K562 (cell line): ENCODE results near the gene BNIPL. TPM values are rescaled to one million over a fixed set of nuclear protein-coding genes. Genes with fewer than 3 reads are reported as not detected.

Experiments
- ADNP ChIP-seq: fragments of 200-800 bp; sonication (Bioruptor generic); IDR thresholded peaks from 2 replicates; pipeline ENCODE4 v1.6.1; 2016; ENCODE audit warnings: missing genetic modification characterization, missing compliant biosample characterization
- ATF3 ChIP-seq, 2 experiments: fragments of 450-650 bp in 1 of 2; sonication (generic) in 1 of 2; formaldehyde crosslinking in 1 of 2; IDR thresholded peaks in 1 of 2; conservative IDR thresholded peaks in 1 of 2; 2 replicates each; pipeline versions ENCODE4 v1.6.1 to v1.8.1; 2016 to 2023; ENCODE audit warnings: mild to moderate bottlenecking in 2 of 2, moderate library complexity in 2 of 2, inconsistent platforms in 1 of 2, missing genetic modification reagents in 1 of 2
- BRD9 ChIP-seq: fragments of 450-650 bp; IDR thresholded peaks from 2 replicates; pipeline ENCODE4 v1.6.1; 2018; ENCODE audit warnings: low read depth; ENCODE audit not compliant: partially characterized antibody
- C11orf30 ChIP-seq: fragments of 450-650 bp; IDR thresholded peaks from 2 replicates; pipeline ENCODE4 v1.6.1; 2016; ENCODE audit warnings: low read depth, mild to moderate bottlenecking
- CEBPB ChIP-seq: fragments of 450-650 bp; IDR thresholded peaks from 2 replicates; pipeline ENCODE4 v1.6.1; 2016; ENCODE audit warnings: missing genetic modification characterization, missing compliant biosample characterization
- CREM ChIP-seq: IDR thresholded peaks from 2 replicates; pipeline ENCODE4 v1.6.1; 2014; ENCODE audit warnings: antibody characterized with exemption, low read depth
- DPF2 ChIP-seq: fragments of 450-650 bp; IDR thresholded peaks from 2 replicates; pipeline ENCODE4 v1.6.1; 2016
- ETV1 ChIP-seq: fragments of 450-650 bp; conservative IDR thresholded peaks from 2 replicates; pipeline ENCODE4 v1.6.1; 2016; ENCODE audit warnings: missing genetic modification characterization, control low read depth, low read depth, missing compliant biosample characterization
- JUND ChIP-seq, 2 experiments: IDR thresholded peaks; 2 replicates in 1 of 2; 3 replicates in 1 of 2; pipeline ENCODE4 v1.6.1; 2011; ENCODE audit warnings: borderline replicate concordance in 2 of 2, low read depth in 2 of 2, low read length in 2 of 2, improper control_type of control experiment in 1 of 2, missing biosample characterization in 1 of 2, missing genetic modification characterization in 1 of 2, missing genetic modification reagents in 1 of 2
- MYC ChIP-seq, 2 experiments: fragments of 250-450 bp in 1 of 2; sonication (Bioruptor Pico) in 1 of 2; IDR thresholded peaks; 2 replicates each; pipeline versions ENCODE4 v1.5.1 to v1.6.1; 2012 to 2021; ENCODE audit warnings: low read depth in 2 of 2, borderline replicate concordance in 1 of 2, improper control_type of control experiment in 1 of 2, low read length in 1 of 2, mild to moderate bottlenecking in 1 of 2, moderate library complexity in 1 of 2
- PKNOX1 ChIP-seq: fragments of 450-650 bp; IDR thresholded peaks from 2 replicates; pipeline ENCODE4 v1.6.1; 2016
- RHOXF2B ChIP-seq: fragments of 250-450 bp; sonication (Bioruptor Pico); conservative IDR thresholded peaks from 2 replicates; pipeline ENCODE4 v1.5.1; 2021
- STAG1 ChIP-seq: sonication (generic); formaldehyde crosslinking; IDR thresholded peaks from 2 replicates; pipeline ENCODE4 v1.5.0; 2020; ENCODE audit warnings: missing genetic modification reagents, borderline replicate concordance
- ZBTB9 ChIP-seq: fragments of 450-650 bp; formaldehyde crosslinking; IDR thresholded peaks from 2 replicates; pipeline ENCODE4 v1.4.0; 2020; ENCODE audit warnings: mild to moderate bottlenecking, moderate library complexity
- ZEB2 ChIP-seq: fragments of 450-650 bp; IDR thresholded peaks from 2 replicates; pipeline ENCODE4 v1.6.1; 2016
- ZNF431 ChIP-seq: sonication (generic); formaldehyde crosslinking; IDR thresholded peaks from 2 replicates; pipeline ENCODE4 v1.8.0; 2022; ENCODE audit warnings: mild to moderate bottlenecking, missing genetic modification reagents
- ZNF644 ChIP-seq: fragments of 200-800 bp; sonication (Bioruptor generic); IDR thresholded peaks from 2 replicates; pipeline ENCODE4 v1.6.1; 2016; ENCODE audit warnings: low read depth, missing genetic modification characterization, missing compliant biosample characterization
- polyA plus RNA-seq, 8 experiments: library from polyadenylated mRNA; depleted of rRNA in 4 of 8; stranded (reverse) in 5 of 8; unstranded in 3 of 8; fragments of >200 nt; fragmentation: Nextera tagmentation in 2 of 8; fragmentation: Illumina TruSeq in 1 of 8; extraction: Ambion mirVana in 2 of 8; extraction: Trizol in 1 of 8; gene quantifications; 2 replicates each; pipeline versions ENCODE4 v1.2.1 to v1.2.3, GENCODE V29; 2011 to 2014; ENCODE audit warnings: inconsistent platforms in 1 of 8, missing spikeins in 1 of 8
- total RNA-seq, 7 experiments: library from RNA; depleted of rRNA in 6 of 7; stranded (reverse); fragments of >200 nt in 6 of 7; fragmentation: Illumina TruSeq in 2 of 7; extraction: Trizol in 2 of 7; gene quantifications; 2 replicates each; pipeline versions ENCODE4 v1.2.1 to v1.2.3, GENCODE V29; 2011 to 2021; ENCODE audit warnings: low replicate concordance in 1 of 7

BNIPL gene
- total and polyA plus RNA-seq, 9 of the 15 experiments (the other 6 are each of a cell fraction or from before 2014, with no cell fraction given), result 0.08 to 1.4 (median 0.68) TPM

- TF ChIP-seq ZBTB9 (CRISPR knock-in tag) (no peak), MYC (IDR thresholded peaks at IDR 0.05; ENCODE audit: low read depth, low read length) (peak; percentile 27; the same call in 1 of the 2 replicates), MYC (CRISPR knock-in tag; IDR thresholded peaks at IDR 0.05; ENCODE audit: borderline replicate concordance, low read depth) (no peak), CREM (peak; percentile 64), ADNP (no peak), JUND (IDR thresholded peaks at IDR 0.05; ENCODE audit: borderline replicate concordance, low read depth, low read length) (peak; percentile 90), JUND (tag; IDR thresholded peaks at IDR 0.05; ENCODE audit: borderline replicate concordance, low read depth, low read length) (peak; percentile 83; the same call in 2 of the 3 replicates), ZNF644 (no peak), ZEB2 (peak; percentile 60), BRD9 (peak; percentile 28), ZNF431 (CRISPR knock-in tag) (no peak), DPF2 (peak; percentile 76), ATF3 (IDR thresholded peaks at IDR 0.05) (peak; percentile 97), ATF3 (CRISPR knock-in tag; conservative IDR thresholded peaks at IDR 0.05) (no peak; the same call in 1 of the 2 replicates), C11orf30 (no peak), RHOXF2B (CRISPR knock-in tag) (0 out of 2 replicates have a peak, but pooled peaks have one; percentile 42), PKNOX1 (peak; percentile 70), ETV1 (tag) (peak; percentile 62), STAG1 (CRISPR knock-in tag) (no peak), CEBPB (tag) (0 out of 2 replicates have a peak, but pooled peaks have one; percentile 24)
These were observed 34.8 kb upstream of the BNIPL start (continued) for GRCh38 chr1:151001602-151002001.
